NT2/D1 (cell line): Measurements from ENCODE around the gene PLK5.

Experiments used
- YY1 ChIP-seq: IDR thresholded peaks from 2 replicates; pipeline ENCODE4 v1.6.1; 2011; ENCODE audit not compliant: insufficient read length, insufficient read depth
- ZNF274 ChIP-seq: IDR thresholded peaks from 2 replicates; pipeline ENCODE4 v1.6.1; 2011; ENCODE audit warnings: mild to moderate bottlenecking, low read depth, low read length

- no peak for TF ChIP-seq YY1
- TF ChIP-seq ZNF274, result no peak
These were observed 33.4 kb upstream of the PLK5 start, which contains the start of gene PCSK4 for GRCh38 chr19:1490311-1491113.
